Smooth muscle cell (in vitro differentiated cells): ENCODE measurements around the gene OCRL. TPM values are rescaled to one million over a fixed set of nuclear protein-coding genes. Genes with fewer than 3 reads are reported as not detected.

Source experiments
- DNase-seq: peaks from one replicate; lab custom pipeline; 2025; ENCODE audit not compliant: unreplicated experiment; lab: John Stamatoyannopoulos, UW
- H2AFZ ChIP-seq: fragments of 200-600 bp; sonication (generic); 2 replicates; pipeline ENCODE4 v1.6.0; 2016; ENCODE audit warnings: antibody characterized with exemption, low read depth, mild to moderate bottlenecking
- H3F3A ChIP-seq: fragments of 200-600 bp; sonication (generic); 2 replicates; pipeline ENCODE4 v1.6.0; 2017; ENCODE audit warnings: antibody characterized with exemption, low read depth
- H3K27ac ChIP-seq: fragments of 200-600 bp; sonication (generic); 2 replicates; pipeline ENCODE4 v1.5.1; 2016; ENCODE audit warnings: low read depth, mild to moderate bottlenecking
- H3K27me3 ChIP-seq: fragments of 200-600 bp; sonication (generic); 2 replicates; pipeline ENCODE4 v1.6.1; 2016; ENCODE audit warnings: low read depth, mild to moderate bottlenecking
- H3K36me3 ChIP-seq: fragments of 200-600 bp; sonication (generic); 2 replicates; pipeline ENCODE4 v1.5.1; 2016; ENCODE audit warnings: low read depth
- H3K4me1 ChIP-seq: fragments of 200-600 bp; sonication (generic); 2 replicates; pipeline ENCODE4 v1.5.1; 2016; ENCODE audit warnings: low read depth
- H3K4me2 ChIP-seq: fragments of 200-600 bp; sonication (generic); 2 replicates; pipeline ENCODE4 v1.6.0; 2016; ENCODE audit warnings: mild to moderate bottlenecking
- H3K4me3 ChIP-seq: fragments of 200-600 bp; sonication (generic); 2 replicates; pipeline ENCODE4 v1.5.1; 2016; ENCODE audit warnings: mild to moderate bottlenecking
- H3K79me2 ChIP-seq: fragments of 200-600 bp; sonication (generic); 2 replicates; pipeline ENCODE4 v1.6.0; 2016; ENCODE audit warnings: low read depth, mild to moderate bottlenecking
- H3K9ac ChIP-seq: fragments of 200-600 bp; sonication (generic); 2 replicates; pipeline ENCODE4 v1.6.0; 2016; ENCODE audit warnings: low read depth
- H3K9me3 ChIP-seq: fragments of 200-600 bp; sonication (generic); replicated peaks from 2 replicates; pipeline ENCODE4 v1.5.1; 2016; ENCODE audit warnings: low read depth
- H4K20me1 ChIP-seq: fragments of 200-600 bp; sonication (generic); 2 replicates; pipeline ENCODE4 v1.6.0; 2016; ENCODE audit warnings: low read depth
- WGBS: methylation state at CpG from one replicate; pipeline ENCODE4 v1.1.7; 2016; ENCODE audit warnings: low lambda C conversion rate; 5-methylcytosine and 5-hydroxymethylcytosine counted together
- polyA plus RNA-seq: library from polyadenylated mRNA; unstranded; fragments of >200 nt; fragmentation: Nextera tagmentation; extraction: Ambion mirVana; gene quantifications from 2 replicates; pipeline ENCODE4 v1.2.1, GENCODE V29; 2016
- small RNA-seq: library from RNA; depleted of rRNA; stranded (forward); fragments of <200 nt; gene quantifications from one replicate; pipeline ENCODE3, GENCODE V24; 2014
- total RNA-seq: library from RNA; depleted of rRNA; stranded (reverse); fragments of >200 nt; gene quantifications from 2 replicates; pipeline ENCODE4 v1.2.3, GENCODE V29; 2014
- TF ChIP-seq, protein P1 (sequence below): fragments of 200-600 bp; sonication (generic); IDR thresholded peaks from 2 replicates; pipeline ENCODE4 v1.5.1; 2017; ENCODE audit warnings: borderline replicate concordance, mild to moderate bottlenecking, antibody characterized with exemption; ENCODE audit not compliant: insufficient read depth, poor library complexity, severe bottlenecking

The OCRL gene
- total and polyA plus RNA-seq, 2 experiments from 2014 or later: 8.7 to 26.2 TPM

DNA sequence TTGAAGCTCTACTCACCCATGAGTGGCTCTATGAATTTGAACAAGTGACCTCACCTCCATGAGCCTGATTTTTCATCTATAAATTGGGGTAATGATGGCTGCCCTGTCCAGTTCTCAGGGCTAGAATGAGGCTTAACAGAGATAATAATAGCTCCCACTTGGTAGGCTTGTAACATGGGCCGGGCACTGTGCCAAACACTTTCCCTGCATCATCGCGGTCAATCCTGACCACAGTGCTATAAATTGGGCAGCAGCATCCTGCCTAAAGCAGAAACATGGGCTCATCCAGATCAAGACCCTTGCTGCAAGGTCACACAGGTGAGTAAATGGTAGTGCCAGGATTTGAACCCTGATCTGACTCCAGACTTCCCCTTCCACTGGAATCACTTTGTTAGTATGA lies 101.9 kb downstream of the OCRL start:
- no peak for DNase-seq
- TF ChIP-seq, protein P1, sequence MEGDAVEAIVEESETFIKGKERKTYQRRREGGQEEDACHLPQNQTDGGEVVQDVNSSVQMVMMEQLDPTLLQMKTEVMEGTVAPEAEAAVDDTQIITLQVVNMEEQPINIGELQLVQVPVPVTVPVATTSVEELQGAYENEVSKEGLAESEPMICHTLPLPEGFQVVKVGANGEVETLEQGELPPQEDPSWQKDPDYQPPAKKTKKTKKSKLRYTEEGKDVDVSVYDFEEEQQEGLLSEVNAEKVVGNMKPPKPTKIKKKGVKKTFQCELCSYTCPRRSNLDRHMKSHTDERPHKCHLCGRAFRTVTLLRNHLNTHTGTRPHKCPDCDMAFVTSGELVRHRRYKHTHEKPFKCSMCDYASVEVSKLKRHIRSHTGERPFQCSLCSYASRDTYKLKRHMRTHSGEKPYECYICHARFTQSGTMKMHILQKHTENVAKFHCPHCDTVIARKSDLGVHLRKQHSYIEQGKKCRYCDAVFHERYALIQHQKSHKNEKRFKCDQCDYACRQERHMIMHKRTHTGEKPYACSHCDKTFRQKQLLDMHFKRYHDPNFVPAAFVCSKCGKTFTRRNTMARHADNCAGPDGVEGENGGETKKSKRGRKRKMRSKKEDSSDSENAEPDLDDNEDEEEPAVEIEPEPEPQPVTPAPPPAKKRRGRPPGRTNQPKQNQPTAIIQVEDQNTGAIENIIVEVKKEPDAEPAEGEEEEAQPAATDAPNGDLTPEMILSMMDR: no peak
- WGBS: 84% methylated on average over 3 of the region's 3 CpGs

More for the DNA sequence above, 101.9 kb downstream of the OCRL start:
- Histone ChIP-seq H3K4me3 (no peak overlapping the region), H3K27me3 (no peaks in the 10 kb centered on the region), H3K9ac (no peak overlapping the region), H3K9me3 (no peaks in the 10 kb centered on the region), H3K4me1 (no peaks in the 10 kb centered on the region), H3F3A (no peaks in the 10 kb centered on the region), H2AFZ (no peak overlapping the region), H3K27ac (no peak overlapping the region), H3K4me2 (no peak overlapping the region), H3K36me3 (no peaks in the 10 kb centered on the region), H4K20me1 (no peaks in the 10 kb centered on the region), H3K79me2 (no peaks in the 10 kb centered on the region)

Small RNA genes within 50 kb of the gene (small RNA-seq; reads per million reads assigned to genes)
- gene RF01169: not detected

Other genes starting within 250 kb of the OCRL start
- gene SMARCA1, start 16.8 kb upstream of the OCRL start, total RNA-seq: 91.5 and 120 TPM in 2 replicates
- gene SMARCA1, start 16.8 kb upstream of the OCRL start, polyA plus RNA-seq: 42.1 and 60.9 TPM in 2 replicates
- gene APLN, start 114.7 kb downstream of the OCRL start, total RNA-seq: 0.04 and 0.27 TPM in 2 replicates
- 0.19 and 0.78 TPM in 2 replicates for gene APLN, start 114.7 kb downstream of the OCRL start, polyA plus RNA-seq
- gene XPNPEP2, start 198.7 kb downstream of the OCRL start, total RNA-seq: 0.09 TPM in 1 of 2 replicates, not detected in the other
- 0.13 and 0.46 TPM in 2 replicates for gene XPNPEP2, start 198.7 kb downstream of the OCRL start, polyA plus RNA-seq
- gene SASH3, start 239.7 kb downstream of the OCRL start, total RNA-seq: not detected in 2 replicates
- gene SASH3, start 239.7 kb downstream of the OCRL start, polyA plus RNA-seq: not detected in 2 replicates